GM12878 (cell line): ENCODE data around the gene LOXL3.

Experiments
- CUX1 ChIP-seq: IDR thresholded peaks from 2 replicates; pipeline ENCODE4 v1.6.1; 2012; ENCODE audit warnings: improper control_type of control experiment, low read depth, low read length; ENCODE audit not compliant: insufficient replicate concordance
- GABPA ChIP-seq: IDR thresholded peaks from 2 replicates; pipeline ENCODE4 v1.6.1; 2014; ENCODE audit warnings: antibody characterized with exemption, low read depth, mild to moderate bottlenecking, inconsistent platforms
- KDM1A ChIP-seq: fragments of 200-600 bp; sonication (generic); IDR thresholded peaks from 2 replicates; pipeline ENCODE4 v1.6.1; 2016; ENCODE audit warnings: borderline replicate concordance
- LARP7 ChIP-seq: fragments of 450-650 bp; IDR thresholded peaks from 2 replicates; pipeline ENCODE4 v1.6.1; 2017; ENCODE audit warnings: mild to moderate bottlenecking
- MEF2A ChIP-seq: IDR thresholded peaks from 2 replicates; pipeline ENCODE4 v1.6.1; 2011; ENCODE audit warnings: low read depth, mild to moderate bottlenecking, low read length, moderate library complexity; ENCODE audit not compliant: insufficient read depth
- MTA2 ChIP-seq: fragments of 450-650 bp; IDR thresholded peaks from 2 replicates; pipeline ENCODE4 v1.6.1; 2016; ENCODE audit warnings: low read depth, mild to moderate bottlenecking, moderate library complexity
- POLR2AphosphoS5 ChIP-seq: IDR thresholded peaks from 2 replicates; pipeline ENCODE4 v1.6.1; 2011; ENCODE audit warnings: mild to moderate bottlenecking, low read length, inconsistent platforms
- PRDM15 ChIP-seq: fragments of 450-650 bp; formaldehyde crosslinking; IDR thresholded peaks from 2 replicates; pipeline ENCODE4 v1.4.0; 2020; ENCODE audit warnings: mild to moderate bottlenecking, moderate library complexity
- RB1 ChIP-seq: fragments of 450-650 bp; formaldehyde crosslinking; IDR thresholded peaks from 2 replicates; pipeline ENCODE4 v1.6.1; 2017; ENCODE audit warnings: mild to moderate bottlenecking, borderline replicate concordance
- SIX5 ChIP-seq: IDR thresholded peaks from 2 replicates; pipeline ENCODE4 v1.6.1; 2011; ENCODE audit warnings: mild to moderate bottlenecking, low read depth, low read length, moderate library complexity; ENCODE audit not compliant: severe bottlenecking
- SRF ChIP-seq, 2 experiments: IDR thresholded peaks; 2 replicates each; pipeline ENCODE4 v1.6.1; 2011; ENCODE audit warnings: low read depth in 2 of 2, low read length in 2 of 2, mild to moderate bottlenecking in 1 of 2, moderate library complexity in 1 of 2
- TCF3 ChIP-seq: IDR thresholded peaks from 2 replicates; pipeline ENCODE4 v1.6.1; 2012; ENCODE audit warnings: low read depth, mild to moderate bottlenecking, low read length, borderline replicate concordance; ENCODE audit not compliant: insufficient read depth
- TF ChIP-seq, protein P1 (sequence below), 3 experiments: IDR thresholded peaks in 2 of 3; conservative IDR thresholded peaks in 1 of 3; 2 replicates each; pipeline ENCODE4 v1.5.1; 2011; ENCODE audit warnings: low read depth in 3 of 3, low read length in 3 of 3, mild to moderate bottlenecking in 3 of 3, control low read depth in 2 of 3, moderate library complexity in 2 of 3, inconsistent platforms in 1 of 3, mixed read lengths in 1 of 3; ENCODE audit not compliant: control insufficient read depth in 2 of 3, insufficient read depth in 1 of 3; ENCODE audit errors: extremely low read depth in 1 of 3
- TF ChIP-seq, protein P2 (sequence below): IDR thresholded peaks from 2 replicates; pipeline ENCODE4 v1.6.1; 2011; ENCODE audit warnings: low read depth, low read length, improper control_type of control experiment, borderline replicate concordance

GRCh38 chr2:74524005-74524404 lies 29.7 kb downstream of the LOXL3 start:
- TF ChIP-seq, protein P1, sequence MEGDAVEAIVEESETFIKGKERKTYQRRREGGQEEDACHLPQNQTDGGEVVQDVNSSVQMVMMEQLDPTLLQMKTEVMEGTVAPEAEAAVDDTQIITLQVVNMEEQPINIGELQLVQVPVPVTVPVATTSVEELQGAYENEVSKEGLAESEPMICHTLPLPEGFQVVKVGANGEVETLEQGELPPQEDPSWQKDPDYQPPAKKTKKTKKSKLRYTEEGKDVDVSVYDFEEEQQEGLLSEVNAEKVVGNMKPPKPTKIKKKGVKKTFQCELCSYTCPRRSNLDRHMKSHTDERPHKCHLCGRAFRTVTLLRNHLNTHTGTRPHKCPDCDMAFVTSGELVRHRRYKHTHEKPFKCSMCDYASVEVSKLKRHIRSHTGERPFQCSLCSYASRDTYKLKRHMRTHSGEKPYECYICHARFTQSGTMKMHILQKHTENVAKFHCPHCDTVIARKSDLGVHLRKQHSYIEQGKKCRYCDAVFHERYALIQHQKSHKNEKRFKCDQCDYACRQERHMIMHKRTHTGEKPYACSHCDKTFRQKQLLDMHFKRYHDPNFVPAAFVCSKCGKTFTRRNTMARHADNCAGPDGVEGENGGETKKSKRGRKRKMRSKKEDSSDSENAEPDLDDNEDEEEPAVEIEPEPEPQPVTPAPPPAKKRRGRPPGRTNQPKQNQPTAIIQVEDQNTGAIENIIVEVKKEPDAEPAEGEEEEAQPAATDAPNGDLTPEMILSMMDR (IDR thresholded peaks at IDR 0.05 in 2 of 3, conservative IDR thresholded peaks at IDR 0.05 in 1 of 3; ENCODE audit: control insufficient read depth in 2 of 3, extremely low read depth in 1 of 3, insufficient read depth in 1 of 3, low read depth in 3 of 3, low read length in 3 of 3), result no peak
- TF ChIP-seq GABPA (no peak), SRF (IDR thresholded peaks at IDR 0.05; ENCODE audit: low read depth in 2 of 2, low read length in 2 of 2) (no peak), CUX1 (no peak), SIX5 (no peak), RB1 (no peak), POLR2AphosphoS5 (no peak), KDM1A (no peak), MEF2A (no peak), LARP7 (no peak), MTA2 (no peak), PRDM15 (CRISPR knock-in tag) (no peak), TCF3 (no peak)
- TF ChIP-seq, protein P2, sequence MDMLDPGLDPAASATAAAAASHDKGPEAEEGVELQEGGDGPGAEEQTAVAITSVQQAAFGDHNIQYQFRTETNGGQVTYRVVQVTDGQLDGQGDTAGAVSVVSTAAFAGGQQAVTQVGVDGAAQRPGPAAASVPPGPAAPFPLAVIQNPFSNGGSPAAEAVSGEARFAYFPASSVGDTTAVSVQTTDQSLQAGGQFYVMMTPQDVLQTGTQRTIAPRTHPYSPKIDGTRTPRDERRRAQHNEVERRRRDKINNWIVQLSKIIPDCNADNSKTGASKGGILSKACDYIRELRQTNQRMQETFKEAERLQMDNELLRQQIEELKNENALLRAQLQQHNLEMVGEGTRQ, result no peak
